GM23338 (cell line): ENCODE results near the gene RYR3. TPM values are rescaled to one million over a fixed set of nuclear protein-coding genes. Genes with fewer than 3 reads are reported as not detected.

Source experiments
- ATAC-seq: fragments of 200-7000 bp; cut with Tn5 transposase; 3 replicates; pipeline ENCODE4 v1.9.1; 2020
- DNase-seq: peaks from one replicate; pipeline ENCODE4 v3.0.0-alpha.2; 2015; ENCODE audit warnings: low spot score
- H2AFZ ChIP-seq: fragments of 200-600 bp; sonication (generic); 2 replicates; pipeline ENCODE4 v1.8.0; 2016; ENCODE audit warnings: antibody characterized with exemption, mild to moderate bottlenecking, moderate library complexity
- H3F3A ChIP-seq: fragments of 200-600 bp; sonication (generic); replicated peaks from 2 replicates; pipeline ENCODE4 v1.8.0; 2017; ENCODE audit warnings: antibody characterized with exemption, mixed run types, low read depth
- H3K27ac ChIP-seq: fragments of 200-600 bp; sonication (generic); 2 replicates; pipeline ENCODE4 v1.6.1; 2016; ENCODE audit warnings: low read depth
- H3K27me3 ChIP-seq: fragments of 200-600 bp; sonication (generic); 2 replicates; pipeline ENCODE4 v1.8.0; 2016; ENCODE audit warnings: mild to moderate bottlenecking, mixed run types, moderate library complexity; ENCODE audit not compliant: insufficient read depth
- H3K36me3 ChIP-seq: fragments of 200-600 bp; sonication (generic); 2 replicates; pipeline ENCODE4 v1.8.0; 2016; ENCODE audit warnings: mild to moderate bottlenecking; ENCODE audit not compliant: insufficient read depth
- H3K4me1 ChIP-seq: fragments of 200-600 bp; sonication (generic); 2 replicates; pipeline ENCODE4 v1.8.0; 2016; ENCODE audit warnings: mild to moderate bottlenecking, moderate library complexity; ENCODE audit not compliant: insufficient read depth
- H3K4me2 ChIP-seq: fragments of 200-600 bp; sonication (generic); 2 replicates; pipeline ENCODE4 v1.7.1; 2017; ENCODE audit warnings: mixed run types
- H3K4me3 ChIP-seq: fragments of 200-600 bp; sonication (generic); 2 replicates; pipeline ENCODE4 v1.6.1; 2016; ENCODE audit warnings: mixed run types
- H3K79me2 ChIP-seq: fragments of 200-600 bp; sonication (generic); replicated peaks from 2 replicates; pipeline ENCODE4 v1.8.0; 2017; ENCODE audit warnings: mild to moderate bottlenecking; ENCODE audit not compliant: insufficient read depth
- H3K9me2 ChIP-seq: fragments of 200-600 bp; sonication (generic); 2 replicates; pipeline ENCODE4 v1.8.0; 2017; ENCODE audit not compliant: insufficient read depth
- H4K20me1 ChIP-seq: fragments of 200-600 bp; sonication (generic); replicated peaks from 2 replicates; pipeline ENCODE4 v1.8.0; 2017; ENCODE audit warnings: mild to moderate bottlenecking; ENCODE audit not compliant: insufficient read depth
- H3K27ac Mint-ChIP-seq: 2 replicates; pipeline ENCODE4 v1.8.0; 2020; ENCODE audit warnings: inconsistent platforms, mild to moderate bottlenecking, moderate library complexity, mixed read lengths
- H3K27me3 Mint-ChIP-seq: 3 replicates; pipeline ENCODE4 v1.8.0; 2022; ENCODE audit warnings: low read depth, mild to moderate bottlenecking, moderate library complexity, mixed read lengths, inconsistent platforms; ENCODE audit not compliant: insufficient read depth, poor library complexity
- H3K36me3 Mint-ChIP-seq: 3 replicates; pipeline ENCODE4 v1.8.0; 2021; ENCODE audit warnings: low read depth, mild to moderate bottlenecking, inconsistent platforms, moderate library complexity, mixed read lengths
- H3K4me1 Mint-ChIP-seq: 3 replicates; pipeline ENCODE4 v1.8.0; 2020; ENCODE audit warnings: mild to moderate bottlenecking, inconsistent platforms, mixed read lengths
- H3K4me3 Mint-ChIP-seq: 3 replicates; pipeline ENCODE4 v1.8.0; 2021; ENCODE audit warnings: moderate library complexity, mild to moderate bottlenecking, inconsistent platforms, mixed read lengths
- H3K9me3 Mint-ChIP-seq: 3 replicates; pipeline ENCODE4 v1.8.0; 2020; ENCODE audit warnings: moderate library complexity, mild to moderate bottlenecking, inconsistent platforms, mixed read lengths
- CREB1 ChIP-seq: fragments of 250-450 bp; sonication (Bioruptor Pico); IDR thresholded peaks from 2 replicates; pipeline ENCODE4 v1.5.0; 2020; ENCODE audit warnings: low read depth, mild to moderate bottlenecking, moderate library complexity
- EZH2 ChIP-seq: fragments of 200-600 bp; sonication (generic); IDR thresholded peaks from one replicate; pipeline ENCODE4 v1.8.0; 2017; ENCODE audit warnings: antibody characterized with exemption, mild to moderate bottlenecking, low read depth; ENCODE audit not compliant: unreplicated experiment
- JUNB ChIP-seq: IDR thresholded peaks from one replicate; pipeline ENCODE4 v1.6.1; 2016; ENCODE audit warnings: antibody characterized with exemption; ENCODE audit not compliant: unreplicated experiment
- NANOG ChIP-seq: IDR thresholded peaks from 2 replicates; pipeline ENCODE4 v1.6.1; 2016; ENCODE audit warnings: antibody characterized with exemption, borderline replicate concordance
- POLR2AphosphoS5 ChIP-seq: IDR thresholded peaks from 2 replicates; pipeline ENCODE4 v1.6.1; 2016; ENCODE audit warnings: antibody characterized with exemption, low read depth
- STAT1 ChIP-seq: IDR thresholded peaks from one replicate; pipeline ENCODE4 v1.6.1; 2016; ENCODE audit warnings: antibody characterized with exemption; ENCODE audit not compliant: unreplicated experiment
- ZNF114 ChIP-seq: fragments of 250-450 bp; sonication (Bioruptor Pico); IDR thresholded peaks from 2 replicates; pipeline ENCODE4 v1.5.0; 2020; ENCODE audit warnings: mild to moderate bottlenecking, moderate library complexity
- ZNF462 ChIP-seq: fragments of 250-450 bp; sonication (Bioruptor Pico); IDR thresholded peaks from 2 replicates; pipeline ENCODE4 v1.5.0; 2020; ENCODE audit warnings: mild to moderate bottlenecking, moderate library complexity
- polyA plus RNA-seq: library from polyadenylated mRNA; unstranded; fragments of >200 nt; fragmentation: Nextera tagmentation; extraction: Ambion mirVana; gene quantifications from 2 replicates; pipeline ENCODE4 v1.2.1, GENCODE V29; 2016
- total RNA-seq: library from RNA; depleted of rRNA; stranded (reverse); fragments of >200 nt; shearing (Covaris generic); gene quantifications from 2 replicates; pipeline ENCODE4 v1.2.3, GENCODE V29; 2014
- TF ChIP-seq, protein P1 (sequence below): IDR thresholded peaks from one replicate; pipeline ENCODE4 v1.6.1; 2018; ENCODE audit warnings: antibody characterized with exemption; ENCODE audit not compliant: unreplicated experiment
- TF ChIP-seq, protein P2 (sequence below): IDR thresholded peaks from 2 replicates; pipeline ENCODE4 v1.6.1; 2016; ENCODE audit warnings: antibody characterized with exemption

The RYR3 gene
- total and polyA plus RNA-seq, 2 experiments from 2014 or later = 1.1 to 1.2 TPM

DNA sequence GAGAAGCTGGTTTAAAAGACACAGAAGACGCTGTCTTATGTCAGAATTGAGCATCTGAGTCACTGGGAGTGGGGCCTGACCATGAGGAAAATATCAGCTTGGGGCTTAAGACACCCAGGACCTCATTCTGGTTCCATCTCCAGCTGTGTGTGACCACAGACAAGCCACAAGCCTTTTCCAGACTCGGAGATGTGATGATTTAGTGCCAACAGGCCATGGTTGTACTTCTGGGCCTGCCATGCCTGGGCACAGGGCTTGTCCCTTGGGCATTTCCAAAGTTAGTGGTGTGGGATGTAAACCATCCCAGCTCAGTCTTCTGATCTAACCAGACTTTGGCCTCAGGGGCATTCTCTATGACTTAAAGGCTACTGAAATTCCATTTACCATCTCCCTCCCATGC is 269.8 kb downstream of the RYR3 start (continued):
- TF ChIP-seq ZNF462 = no peak

DNA sequence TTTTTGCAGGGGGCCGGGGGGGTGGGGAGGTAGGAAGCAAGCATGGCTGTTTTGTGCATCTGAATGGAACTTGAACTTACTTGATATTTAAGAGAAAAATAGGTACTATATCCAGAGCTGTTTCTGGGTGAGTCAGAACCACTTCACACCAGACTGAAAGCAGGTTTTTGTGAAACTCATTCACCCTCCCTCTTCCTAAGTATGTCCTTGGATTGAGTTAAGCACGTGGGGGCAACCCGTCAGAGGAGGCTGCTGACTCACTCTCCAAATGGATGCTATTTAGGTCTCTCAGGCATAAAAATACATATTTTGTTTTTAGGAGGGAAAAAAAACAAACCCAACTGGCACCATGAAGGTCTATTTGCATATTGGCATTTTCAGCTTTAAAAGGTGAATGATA is 270.3 kb downstream of the RYR3 start:
- Mint-ChIP-seq H3K36me3 (no peaks in the 10 kb centered on the region), H3K27ac (no peak overlapping the region; the same call in 1 of the 2 replicates), H3K27me3 (peaks cover 7% of the 10 kb centered on the region), H3K9me3 (no peaks in the 10 kb centered on the region), H3K4me1 (peaks cover 21% of the 10 kb centered on the region), H3K4me3 (no peak overlapping the region)
- no peak overlapping the region for H3K4me2 ChIP-seq
- H2AFZ ChIP-seq = no peak overlapping the region
- H4K20me1 ChIP-seq = no peaks in the 10 kb centered on the region
- DNase-seq (no peak), ATAC-seq (no peak)
- no peaks in the 10 kb centered on the region for H3F3A ChIP-seq
- no peaks in the 10 kb centered on the region for H3K79me2 ChIP-seq
- no peaks in the 10 kb centered on the region for H3K27me3 ChIP-seq
- no peak overlapping the region for H3K4me3 ChIP-seq
- no peaks in the 10 kb centered on the region for H3K36me3 ChIP-seq
- no peaks in the 10 kb centered on the region for H3K9me2 ChIP-seq
- peaks cover 7% of the 10 kb centered on the region for H3K4me1 ChIP-seq
- H3K27ac ChIP-seq = no peak overlapping the region
- TF ChIP-seq ZNF114 (CRISPR knock-in tag) (no peak), STAT1 (no peak), EZH2 (no peak), JUNB (no peak), NANOG (no peak), POLR2AphosphoS5 (no peak), CREB1 (no peak)
- TF ChIP-seq, protein P1, sequence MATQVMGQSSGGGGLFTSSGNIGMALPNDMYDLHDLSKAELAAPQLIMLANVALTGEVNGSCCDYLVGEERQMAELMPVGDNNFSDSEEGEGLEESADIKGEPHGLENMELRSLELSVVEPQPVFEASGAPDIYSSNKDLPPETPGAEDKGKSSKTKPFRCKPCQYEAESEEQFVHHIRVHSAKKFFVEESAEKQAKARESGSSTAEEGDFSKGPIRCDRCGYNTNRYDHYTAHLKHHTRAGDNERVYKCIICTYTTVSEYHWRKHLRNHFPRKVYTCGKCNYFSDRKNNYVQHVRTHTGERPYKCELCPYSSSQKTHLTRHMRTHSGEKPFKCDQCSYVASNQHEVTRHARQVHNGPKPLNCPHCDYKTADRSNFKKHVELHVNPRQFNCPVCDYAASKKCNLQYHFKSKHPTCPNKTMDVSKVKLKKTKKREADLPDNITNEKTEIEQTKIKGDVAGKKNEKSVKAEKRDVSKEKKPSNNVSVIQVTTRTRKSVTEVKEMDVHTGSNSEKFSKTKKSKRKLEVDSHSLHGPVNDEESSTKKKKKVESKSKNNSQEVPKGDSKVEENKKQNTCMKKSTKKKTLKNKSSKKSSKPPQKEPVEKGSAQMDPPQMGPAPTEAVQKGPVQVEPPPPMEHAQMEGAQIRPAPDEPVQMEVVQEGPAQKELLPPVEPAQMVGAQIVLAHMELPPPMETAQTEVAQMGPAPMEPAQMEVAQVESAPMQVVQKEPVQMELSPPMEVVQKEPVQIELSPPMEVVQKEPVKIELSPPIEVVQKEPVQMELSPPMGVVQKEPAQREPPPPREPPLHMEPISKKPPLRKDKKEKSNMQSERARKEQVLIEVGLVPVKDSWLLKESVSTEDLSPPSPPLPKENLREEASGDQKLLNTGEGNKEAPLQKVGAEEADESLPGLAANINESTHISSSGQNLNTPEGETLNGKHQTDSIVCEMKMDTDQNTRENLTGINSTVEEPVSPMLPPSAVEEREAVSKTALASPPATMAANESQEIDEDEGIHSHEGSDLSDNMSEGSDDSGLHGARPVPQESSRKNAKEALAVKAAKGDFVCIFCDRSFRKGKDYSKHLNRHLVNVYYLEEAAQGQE = no peak
- TF ChIP-seq, protein P2, sequence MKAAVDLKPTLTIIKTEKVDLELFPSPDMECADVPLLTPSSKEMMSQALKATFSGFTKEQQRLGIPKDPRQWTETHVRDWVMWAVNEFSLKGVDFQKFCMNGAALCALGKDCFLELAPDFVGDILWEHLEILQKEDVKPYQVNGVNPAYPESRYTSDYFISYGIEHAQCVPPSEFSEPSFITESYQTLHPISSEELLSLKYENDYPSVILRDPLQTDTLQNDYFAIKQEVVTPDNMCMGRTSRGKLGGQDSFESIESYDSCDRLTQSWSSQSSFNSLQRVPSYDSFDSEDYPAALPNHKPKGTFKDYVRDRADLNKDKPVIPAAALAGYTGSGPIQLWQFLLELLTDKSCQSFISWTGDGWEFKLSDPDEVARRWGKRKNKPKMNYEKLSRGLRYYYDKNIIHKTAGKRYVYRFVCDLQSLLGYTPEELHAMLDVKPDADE = no peak
